ENCODE results near the gene MBNL2.
A peak's percentile ranks its signal among the peaks of the same experiment; 100 is the strongest.

The MBNL2 gene, protein sequence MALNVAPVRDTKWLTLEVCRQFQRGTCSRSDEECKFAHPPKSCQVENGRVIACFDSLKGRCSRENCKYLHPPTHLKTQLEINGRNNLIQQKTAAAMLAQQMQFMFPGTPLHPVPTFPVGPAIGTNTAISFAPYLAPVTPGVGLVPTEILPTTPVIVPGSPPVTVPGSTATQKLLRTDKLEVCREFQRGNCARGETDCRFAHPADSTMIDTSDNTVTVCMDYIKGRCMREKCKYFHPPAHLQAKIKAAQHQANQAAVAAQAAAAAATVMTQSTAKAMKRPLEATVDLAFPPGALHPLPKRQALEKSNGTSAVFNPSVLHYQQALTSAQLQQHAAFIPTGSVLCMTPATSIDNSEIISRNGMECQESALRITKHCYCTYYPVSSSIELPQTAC

DNA sequence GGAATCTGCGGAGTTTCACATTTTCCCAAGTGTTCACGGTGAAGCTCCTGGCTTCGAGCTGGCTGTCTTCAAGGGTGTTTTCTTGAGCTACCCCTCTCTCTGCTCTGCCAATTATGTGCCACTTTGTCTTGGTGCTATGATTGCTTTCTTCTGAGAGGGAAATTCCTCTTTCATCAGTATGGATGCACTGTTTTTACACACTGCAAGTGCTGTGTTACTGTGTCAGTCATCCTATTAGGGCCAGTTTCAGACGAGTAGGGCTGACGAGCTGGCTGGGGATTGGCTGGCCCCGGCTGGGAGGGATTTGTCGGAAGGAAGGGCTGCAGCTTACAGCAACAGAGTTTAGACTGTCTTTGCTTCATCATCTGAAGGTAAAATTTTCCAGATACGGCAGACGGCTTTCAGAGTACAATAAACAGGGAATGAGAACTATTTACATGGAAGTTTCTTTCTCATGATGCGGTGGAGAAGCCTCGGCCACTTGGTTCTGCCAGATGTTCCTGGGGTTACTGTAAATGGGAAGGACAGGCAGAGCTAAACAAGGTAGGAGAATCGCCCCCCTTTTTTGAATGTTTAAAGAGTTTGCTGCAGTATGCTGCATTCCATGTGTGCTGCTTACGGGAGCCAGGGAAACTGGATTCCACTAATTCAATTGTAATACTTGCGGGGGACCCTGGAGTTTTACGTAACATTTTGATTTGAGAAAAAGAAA is at the start of gene MBNL2:
TSS of gene MBNL2 (plus strand) at position 345 of the 712 bp plus-strand sequence. CDS start 53,903 bp downstream, outside the sequence.
- peak; percentile 97 for DNase-seq (ENCODE audit: low read depth)
- TF ChIP-seq, protein P1, sequence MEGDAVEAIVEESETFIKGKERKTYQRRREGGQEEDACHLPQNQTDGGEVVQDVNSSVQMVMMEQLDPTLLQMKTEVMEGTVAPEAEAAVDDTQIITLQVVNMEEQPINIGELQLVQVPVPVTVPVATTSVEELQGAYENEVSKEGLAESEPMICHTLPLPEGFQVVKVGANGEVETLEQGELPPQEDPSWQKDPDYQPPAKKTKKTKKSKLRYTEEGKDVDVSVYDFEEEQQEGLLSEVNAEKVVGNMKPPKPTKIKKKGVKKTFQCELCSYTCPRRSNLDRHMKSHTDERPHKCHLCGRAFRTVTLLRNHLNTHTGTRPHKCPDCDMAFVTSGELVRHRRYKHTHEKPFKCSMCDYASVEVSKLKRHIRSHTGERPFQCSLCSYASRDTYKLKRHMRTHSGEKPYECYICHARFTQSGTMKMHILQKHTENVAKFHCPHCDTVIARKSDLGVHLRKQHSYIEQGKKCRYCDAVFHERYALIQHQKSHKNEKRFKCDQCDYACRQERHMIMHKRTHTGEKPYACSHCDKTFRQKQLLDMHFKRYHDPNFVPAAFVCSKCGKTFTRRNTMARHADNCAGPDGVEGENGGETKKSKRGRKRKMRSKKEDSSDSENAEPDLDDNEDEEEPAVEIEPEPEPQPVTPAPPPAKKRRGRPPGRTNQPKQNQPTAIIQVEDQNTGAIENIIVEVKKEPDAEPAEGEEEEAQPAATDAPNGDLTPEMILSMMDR (IDR thresholded peaks at IDR 0.05; ENCODE audit: insufficient read depth, low read depth, low read length, missing control alignments), result no peak
- H3K4me3 ChIP-seq (ENCODE audit: low read length), result peak within 1 kb of the TSS; percentile 81

DNA sequence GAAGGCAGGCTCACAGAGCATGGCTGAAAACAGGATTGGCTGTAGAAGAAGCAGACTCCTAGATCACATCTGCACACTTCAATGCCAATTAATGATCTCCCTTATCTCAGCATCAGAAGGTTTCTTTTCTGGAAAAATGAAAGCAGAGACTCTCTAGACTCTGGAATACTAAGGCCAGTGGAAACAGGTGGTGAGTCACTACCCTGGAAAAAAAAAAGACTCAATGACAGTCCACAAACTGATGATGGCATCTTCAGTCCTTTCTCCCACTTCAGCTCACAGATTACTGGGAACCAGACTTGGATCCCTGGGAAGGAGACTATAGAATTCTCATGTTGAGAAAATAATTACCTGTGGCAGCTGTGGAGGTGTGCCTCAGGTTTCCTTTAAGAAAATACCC is 47.5 kb upstream of the MBNL2 start:
- DNase-seq (ENCODE audit: low read depth), result peak; percentile 17
- TF ChIP-seq, protein P1 (IDR thresholded peaks at IDR 0.05; ENCODE audit: insufficient read depth, low read depth, low read length, missing control alignments), result no peak

DNA sequence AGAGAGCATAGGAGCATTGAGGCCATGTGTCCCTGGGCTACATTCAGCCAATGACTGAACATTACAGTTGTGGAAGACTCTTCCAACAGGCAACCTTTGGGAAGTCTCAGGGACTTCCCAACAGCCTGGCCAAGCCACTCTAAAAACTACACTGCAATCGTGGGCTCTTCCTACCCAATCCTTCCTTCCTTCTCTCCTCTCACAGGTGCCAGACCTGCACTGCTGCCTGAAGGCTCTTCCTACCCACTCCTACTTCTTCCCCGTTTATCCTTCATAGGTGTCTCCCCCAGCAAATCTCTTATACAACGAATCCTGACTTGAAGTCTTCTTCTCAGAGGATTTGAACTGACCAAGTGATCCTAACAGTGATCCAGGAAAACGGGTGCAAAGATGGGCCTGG is 47.1 kb upstream of the MBNL2 start:
- no peak overlapping the region for H3K4me3 ChIP-seq (ENCODE audit: low read length)
- TF ChIP-seq, protein P1 (IDR thresholded peaks at IDR 0.05; ENCODE audit: insufficient read depth, low read depth, low read length, missing control alignments), result no peak
- DNase-seq (ENCODE audit: low read depth), result no peak

More for the DNA sequence above, 47.5 kb upstream of the MBNL2 start:
- H3K4me3 ChIP-seq (ENCODE audit: low read length), result no peak overlapping the region

DNA sequence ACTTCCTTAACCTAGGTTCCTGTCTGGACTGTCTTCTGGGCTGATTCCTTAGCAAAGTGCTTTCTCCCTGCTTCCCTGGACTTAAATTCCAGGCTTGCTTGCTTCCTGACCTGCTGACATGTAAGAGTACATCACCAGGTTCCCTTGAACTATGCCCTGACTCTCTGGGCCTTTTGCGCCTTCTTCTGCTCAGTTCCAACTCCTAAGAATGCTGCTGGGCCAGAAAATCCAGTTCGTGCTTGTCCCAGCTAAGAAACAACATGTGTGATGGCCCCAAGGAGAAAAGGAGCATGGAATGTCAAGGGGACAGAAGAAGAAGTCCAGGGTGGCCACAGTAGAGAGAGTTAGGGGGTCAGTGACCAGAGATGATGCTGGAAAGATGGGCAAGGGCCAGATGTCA is 42.6 kb upstream of the MBNL2 start:
- DNase-seq (ENCODE audit: low read depth), result peak; percentile 54
- TF ChIP-seq, protein P1 (IDR thresholded peaks at IDR 0.05; ENCODE audit: insufficient read depth, low read depth, low read length, missing control alignments), result no peak
- no peak overlapping the region for H3K4me3 ChIP-seq (ENCODE audit: low read length)

DNA sequence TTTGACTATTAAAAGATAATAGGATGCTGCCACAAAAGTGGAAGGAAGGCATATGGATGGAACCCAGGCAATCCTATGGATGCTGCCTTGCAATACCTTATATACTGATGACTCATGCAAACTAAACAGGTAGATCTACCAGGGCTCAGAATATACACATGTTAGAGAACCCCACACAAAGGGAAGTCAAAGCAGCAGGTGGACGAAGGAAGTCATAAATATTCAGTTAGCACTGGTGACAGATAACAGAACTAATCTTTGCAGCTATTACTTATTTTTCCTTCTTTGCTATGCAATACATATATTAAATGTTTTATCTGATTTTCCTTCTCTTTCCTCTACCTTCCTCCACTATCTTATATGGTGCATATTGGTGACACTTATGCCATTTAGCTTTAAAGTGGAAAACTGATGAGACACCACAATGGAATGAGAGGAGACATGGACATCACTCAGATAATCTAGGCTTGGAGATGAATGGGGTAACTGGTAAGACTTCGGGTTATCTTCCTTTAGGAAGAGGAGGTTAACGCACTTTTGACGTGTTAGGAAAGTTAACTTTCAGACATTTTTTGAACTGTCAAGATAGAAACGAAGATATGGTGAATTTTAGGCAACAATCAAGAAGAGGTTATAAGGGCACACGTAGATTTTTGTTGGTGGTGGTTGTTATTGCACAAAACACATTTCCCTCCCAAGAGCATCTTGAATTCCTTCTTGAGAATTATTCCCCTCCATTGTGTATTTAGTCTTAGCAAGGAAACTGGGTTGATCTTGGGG is 39.8 kb upstream of the MBNL2 start:
- TF ChIP-seq, protein P1 (IDR thresholded peaks at IDR 0.05; ENCODE audit: insufficient read depth, low read depth, low read length, missing control alignments), result no peak
- DNase-seq (ENCODE audit: low read depth), result peak; percentile 11
- H3K4me3 ChIP-seq (ENCODE audit: low read length), result no peak overlapping the region

DNA sequence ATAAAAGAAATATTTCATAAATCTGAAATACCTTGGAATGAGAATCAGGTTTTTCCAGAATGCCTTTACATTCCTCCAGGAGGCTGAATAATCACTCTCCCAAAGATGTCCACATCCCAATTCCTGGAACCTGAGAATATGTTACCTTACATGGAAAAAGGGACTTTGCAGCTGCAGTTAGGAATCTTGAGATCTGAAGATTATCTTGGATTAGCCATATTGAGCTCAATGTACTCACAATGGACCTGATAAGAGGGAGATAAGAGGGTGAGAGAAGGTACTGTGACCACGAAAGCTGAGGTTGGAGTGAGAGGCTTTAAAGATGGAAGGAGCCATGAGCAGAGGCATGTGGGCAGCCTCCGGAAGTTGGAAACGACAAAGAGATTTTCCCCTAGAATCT is 36.8 kb upstream of the MBNL2 start:
- H3K4me3 ChIP-seq (ENCODE audit: low read length), result no peak overlapping the region
- TF ChIP-seq, protein P1 (IDR thresholded peaks at IDR 0.05; ENCODE audit: insufficient read depth, low read depth, low read length, missing control alignments), result no peak
- DNase-seq (ENCODE audit: low read depth), result no peak
